C4-2B (cell line): ENCODE measurements around the gene ACBD3.

Experiments used
- H3K27ac ChIP-seq: fragments of 450-650 bp; 2 replicates; pipeline ENCODE4 v1.5.1; 2017
- CTCF ChIP-seq: fragments of 450-650 bp; conservative IDR thresholded peaks from 2 replicates; pipeline ENCODE4 v1.5.1; 2017; ENCODE audit warnings: mild to moderate bottlenecking
- ZFX ChIP-seq: fragments of 450-650 bp; IDR thresholded peaks from 2 replicates; pipeline ENCODE4 v1.6.1; 2017

ACBD3 gene

GRCh38 chr1:226154593-226154992 is 31.9 kb downstream of the ACBD3 start:
- no peak overlapping the region for H3K27ac ChIP-seq
- TF ChIP-seq ZFX (no peak), CTCF (no peak)

GRCh38 chr1:226149806-226150205 is 36.7 kb downstream of the ACBD3 start:
- H3K27ac ChIP-seq: no peak overlapping the region
- TF ChIP-seq ZFX: no peak
- no peak for TF ChIP-seq CTCF

DNA sequence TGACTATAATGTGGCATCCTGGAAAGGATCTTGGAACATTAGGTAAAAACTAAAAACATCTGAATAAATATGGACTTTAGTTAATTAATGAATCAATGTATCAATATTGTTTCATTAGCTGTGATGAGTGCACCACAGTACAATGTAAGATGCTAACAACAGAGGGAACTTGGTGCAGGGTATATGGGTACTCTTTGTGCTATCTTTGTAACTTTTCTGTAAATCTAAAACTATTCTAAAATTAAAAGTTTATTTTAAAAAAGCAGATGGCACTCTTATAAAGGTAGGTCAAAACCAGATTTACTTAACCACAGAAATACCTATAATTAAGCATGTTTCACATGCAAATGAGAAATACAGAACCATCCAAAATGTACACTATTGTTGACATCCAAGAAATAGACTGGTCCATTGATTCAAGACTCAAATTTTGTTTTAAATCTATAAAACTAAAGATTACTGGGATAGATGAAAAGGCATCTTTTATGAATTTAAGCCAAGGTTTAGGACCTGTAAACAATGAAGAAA is 38.4 kb downstream of the ACBD3 start:
- TF ChIP-seq ZFX: no peak
- TF ChIP-seq CTCF: no peak
- H3K27ac ChIP-seq: no peak overlapping the region

DNA sequence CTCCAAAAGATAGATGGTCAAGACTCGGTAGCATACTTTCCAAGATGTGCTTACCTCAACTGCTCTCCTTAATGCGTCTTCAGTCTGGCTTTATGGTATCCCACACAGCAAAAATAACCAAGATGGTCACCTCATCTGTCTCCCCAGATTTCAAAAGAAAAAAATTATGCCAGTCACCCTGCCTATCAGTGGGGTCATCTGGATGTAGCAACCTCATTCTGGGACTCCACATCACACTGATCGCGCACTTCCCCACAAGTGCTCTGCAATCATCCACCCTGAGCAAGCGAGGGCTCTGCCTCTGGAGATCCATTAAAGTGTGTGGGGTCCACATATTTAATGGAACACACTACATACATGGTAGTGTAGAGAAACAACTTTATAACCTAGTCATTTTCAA is 42.5 kb downstream of the ACBD3 start:
- H3K27ac ChIP-seq: no peak overlapping the region
- TF ChIP-seq ZFX (no peak), CTCF (no peak)

- peak overlapping the region; percentile 89 for H3K27ac ChIP-seq
- no peak for TF ChIP-seq CTCF
- no peak for TF ChIP-seq ZFX
Measured at GRCh38 chr1:226135709-226136108, 50.8 kb downstream of the ACBD3 start.

DNA sequence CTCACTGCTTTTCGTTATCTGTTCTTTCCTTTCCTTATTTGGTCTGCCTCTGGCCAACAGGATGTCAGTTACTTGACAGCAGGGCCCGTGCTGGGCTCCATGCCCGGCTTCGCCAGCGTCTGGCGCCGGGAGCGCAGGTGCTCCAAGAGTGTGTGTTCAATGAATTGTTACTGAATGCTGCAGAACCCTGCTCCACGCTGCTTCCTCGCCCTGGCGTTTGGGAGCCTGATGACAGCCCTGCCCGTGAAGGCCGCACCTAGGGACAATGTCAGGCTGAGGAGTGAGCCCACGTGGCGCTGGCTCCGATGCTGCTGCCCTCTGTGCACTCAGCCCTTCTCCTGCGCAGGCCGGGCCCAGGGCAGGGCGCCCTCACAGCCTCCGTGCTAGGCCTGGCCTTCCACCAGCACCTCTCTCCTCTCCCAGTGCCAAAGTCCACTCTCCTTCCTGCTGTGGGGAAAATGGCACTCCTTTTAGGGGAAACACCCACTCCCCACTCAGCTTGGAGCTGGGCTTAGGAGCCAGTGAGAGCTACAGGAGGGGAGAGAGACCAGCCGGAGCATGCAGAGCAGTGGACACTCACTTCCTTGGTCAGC is 51.4 kb downstream of the ACBD3 start:
- H3K27ac ChIP-seq: peak overlapping the region; percentile 89

More for the DNA sequence above, 51.4 kb downstream of the ACBD3 start:
- TF ChIP-seq ZFX (peak; percentile 83; the same call in 1 of the 2 replicates), CTCF (no peak)
